ENCODE measurements around the gene ARHGEF16.

Gene ARHGEF16

DNA sequence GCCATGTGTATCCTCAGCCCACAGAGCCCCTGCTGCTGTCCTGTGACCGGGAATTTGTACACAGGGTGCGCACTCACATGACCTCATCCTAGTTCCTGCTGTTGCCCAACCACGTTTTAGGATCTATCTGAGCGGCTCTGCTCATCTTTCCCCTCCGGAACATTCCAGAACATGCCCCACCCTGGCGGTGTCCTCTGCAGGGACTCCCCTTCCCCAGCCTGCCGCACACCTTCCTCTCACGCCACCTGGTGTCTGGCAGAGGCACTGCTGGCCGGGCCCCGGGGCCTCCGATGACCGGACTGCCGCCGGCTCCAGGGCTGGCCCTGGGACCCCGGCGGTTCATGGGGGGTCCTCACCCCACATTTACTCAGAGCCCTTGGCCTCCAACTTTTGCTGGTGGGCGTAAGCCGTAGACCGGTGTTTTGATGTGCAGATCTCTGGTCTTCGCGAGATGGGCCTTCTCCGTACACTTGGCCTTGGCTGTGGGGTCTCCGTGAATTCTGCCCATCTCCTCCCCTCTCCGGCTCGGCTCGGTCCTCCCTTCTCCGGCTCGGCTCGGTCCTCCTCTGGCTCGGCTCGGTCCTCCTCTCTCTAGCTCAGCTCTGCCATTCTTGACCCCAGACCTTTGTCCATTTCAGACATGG, 29.5 kb downstream of the ARHGEF16 start:
- DNase-seq, result no peak

DNA sequence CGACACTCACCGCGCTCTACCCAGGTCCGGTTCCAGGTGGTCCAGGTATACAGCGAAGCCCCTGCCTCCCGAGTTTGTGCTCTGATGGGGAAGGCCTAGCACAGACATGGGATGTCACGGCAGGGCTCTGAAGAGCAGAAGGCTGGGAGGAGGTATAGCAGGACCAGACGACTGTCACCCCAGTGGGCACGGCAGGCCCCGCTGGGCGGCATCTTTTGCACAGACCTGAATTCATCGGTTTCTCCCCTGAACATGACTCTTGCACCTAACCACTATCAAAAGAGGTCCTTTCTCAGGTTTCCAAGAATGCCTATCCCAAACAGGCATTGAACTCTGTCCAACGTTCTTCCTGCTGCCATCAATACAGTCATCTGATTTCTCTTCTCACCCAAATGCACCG, 30.6 kb downstream of the ARHGEF16 start:
- no peak for DNase-seq

DNA sequence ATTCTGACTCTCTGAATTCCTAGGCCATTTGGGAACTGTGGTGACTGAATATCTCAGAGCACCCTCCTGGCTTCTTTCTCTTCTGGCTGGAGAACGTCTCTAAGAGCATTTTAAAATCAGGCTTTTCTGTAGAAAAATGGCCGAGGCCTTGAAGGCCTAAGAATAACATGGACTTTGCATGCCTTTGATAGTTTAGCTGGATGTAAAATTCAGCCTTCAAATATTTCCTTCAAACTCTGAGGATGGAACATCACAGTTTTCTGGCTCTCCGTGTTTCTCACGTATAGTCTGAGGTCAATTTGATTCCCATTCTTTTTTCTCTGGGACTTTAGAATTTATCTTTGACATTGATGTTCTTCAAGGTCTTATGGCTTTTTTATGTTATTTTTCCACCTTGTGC, 34.0 kb downstream of the ARHGEF16 start:
- no peak for DNase-seq

DNA sequence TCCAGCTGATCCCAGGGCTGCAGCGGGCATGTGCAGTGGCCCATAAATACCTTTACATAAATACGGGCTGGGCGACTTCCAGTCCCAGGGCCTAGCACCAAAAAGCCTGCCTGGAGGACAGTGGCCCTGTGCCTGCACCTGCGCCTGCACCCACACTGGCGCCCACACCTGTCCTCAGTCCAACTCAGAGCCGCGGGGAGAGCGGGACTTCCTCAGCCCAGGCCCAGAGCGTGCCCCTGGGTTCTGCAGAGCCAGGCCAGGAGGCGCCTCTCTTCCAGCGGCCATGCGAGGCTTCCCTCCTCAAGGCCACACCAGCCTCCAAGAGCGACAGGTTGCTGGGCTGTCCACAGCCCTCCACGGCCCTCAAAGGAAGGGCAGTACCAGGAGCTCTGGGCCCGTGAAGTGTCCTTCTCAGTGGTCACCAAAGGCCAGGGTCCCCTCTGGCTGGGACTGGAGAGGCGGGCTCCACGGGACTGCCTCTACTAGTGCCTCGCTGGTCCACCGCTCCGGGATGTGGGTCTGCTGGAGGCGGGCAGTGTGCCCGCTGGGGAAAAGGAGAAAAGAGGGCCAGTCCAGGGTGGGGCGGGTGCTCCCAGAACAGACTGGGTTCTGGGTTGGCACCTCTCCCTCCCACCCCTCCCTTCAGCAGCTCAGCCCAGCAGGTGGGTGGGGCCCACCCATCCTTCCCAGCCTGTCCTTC, 35.7 kb downstream of the ARHGEF16 start:
- no peak for DNase-seq

DNA sequence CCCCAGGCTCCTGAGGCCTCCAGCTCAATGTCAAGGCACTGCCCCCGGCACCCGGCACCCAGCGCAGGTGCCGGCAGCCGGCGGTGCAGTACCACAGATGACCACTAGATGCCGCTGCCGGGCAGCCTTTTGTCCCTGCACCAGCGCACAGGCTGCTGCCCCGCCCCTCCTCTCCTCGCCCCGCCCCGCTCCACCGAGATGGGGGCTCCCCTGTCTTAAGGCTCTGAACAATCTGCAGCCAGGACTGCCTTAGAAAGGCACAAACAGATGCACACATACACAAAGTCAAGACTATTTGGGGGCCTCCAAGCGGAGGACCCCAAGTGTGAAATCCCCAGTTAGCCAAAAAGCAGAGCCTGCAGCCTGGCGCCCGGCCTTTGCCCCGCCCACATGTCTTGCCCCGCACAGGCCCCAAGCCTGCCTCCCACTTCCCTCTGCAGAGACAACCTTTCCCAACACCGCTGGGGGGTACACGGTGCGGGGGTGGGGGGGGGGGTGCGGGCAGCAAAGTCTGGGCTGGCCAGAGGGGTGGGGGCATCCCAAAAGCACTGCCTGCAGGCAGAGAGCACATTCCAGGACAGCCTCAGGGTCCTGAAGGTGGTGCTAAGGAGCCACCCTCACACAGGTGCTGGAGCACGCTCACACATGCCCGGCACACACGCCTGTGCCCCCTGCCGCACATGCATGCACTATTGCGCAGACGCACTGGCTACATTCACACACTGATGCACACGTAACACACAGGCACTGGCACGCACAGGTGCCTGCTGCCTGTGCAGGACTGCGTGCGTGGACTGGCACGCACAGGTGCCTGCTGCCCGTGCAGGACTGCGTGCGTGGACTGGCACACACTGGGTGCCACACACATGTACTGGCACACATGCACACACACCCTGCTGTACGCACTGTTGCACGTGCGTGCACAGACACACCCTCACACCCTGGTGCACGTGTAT, 37.1 kb downstream of the ARHGEF16 start:
- no peak for DNase-seq

DNA sequence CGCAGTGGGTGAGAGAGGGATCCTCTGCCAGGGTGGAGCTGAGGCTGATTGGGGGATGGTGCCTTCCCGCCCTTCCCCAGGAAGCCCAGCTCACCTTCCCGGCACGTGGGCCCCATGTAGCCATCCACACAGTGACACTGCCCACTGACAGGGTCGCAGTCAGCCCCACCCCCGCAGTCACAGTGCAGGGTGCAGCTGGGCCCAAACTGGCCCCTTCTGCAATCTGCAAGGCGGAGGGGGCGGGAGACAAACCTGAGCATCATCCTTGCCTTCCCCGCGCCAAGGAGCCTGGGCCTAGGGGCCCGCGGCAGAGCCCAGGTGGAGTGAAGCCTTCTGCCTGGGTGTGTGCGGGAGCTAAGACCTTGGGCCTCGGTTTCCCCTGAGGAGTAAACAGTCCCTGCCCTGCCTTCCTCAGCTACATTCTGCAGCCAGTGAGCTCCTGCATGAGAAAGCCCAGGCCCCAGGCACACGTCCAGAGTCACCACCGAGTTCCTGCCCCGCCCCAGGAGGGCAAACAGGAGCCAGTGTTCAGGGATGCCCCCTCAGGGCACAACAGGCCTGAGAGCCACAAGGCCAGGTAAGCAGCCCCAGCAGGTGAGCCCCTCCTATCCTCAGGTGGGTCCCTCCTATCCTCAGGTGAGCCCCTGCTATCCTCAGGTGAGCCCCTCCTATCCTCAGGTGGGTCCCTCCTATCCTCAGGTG, 38.2 kb downstream of the ARHGEF16 start:
- DNase-seq, result no peak

DNA sequence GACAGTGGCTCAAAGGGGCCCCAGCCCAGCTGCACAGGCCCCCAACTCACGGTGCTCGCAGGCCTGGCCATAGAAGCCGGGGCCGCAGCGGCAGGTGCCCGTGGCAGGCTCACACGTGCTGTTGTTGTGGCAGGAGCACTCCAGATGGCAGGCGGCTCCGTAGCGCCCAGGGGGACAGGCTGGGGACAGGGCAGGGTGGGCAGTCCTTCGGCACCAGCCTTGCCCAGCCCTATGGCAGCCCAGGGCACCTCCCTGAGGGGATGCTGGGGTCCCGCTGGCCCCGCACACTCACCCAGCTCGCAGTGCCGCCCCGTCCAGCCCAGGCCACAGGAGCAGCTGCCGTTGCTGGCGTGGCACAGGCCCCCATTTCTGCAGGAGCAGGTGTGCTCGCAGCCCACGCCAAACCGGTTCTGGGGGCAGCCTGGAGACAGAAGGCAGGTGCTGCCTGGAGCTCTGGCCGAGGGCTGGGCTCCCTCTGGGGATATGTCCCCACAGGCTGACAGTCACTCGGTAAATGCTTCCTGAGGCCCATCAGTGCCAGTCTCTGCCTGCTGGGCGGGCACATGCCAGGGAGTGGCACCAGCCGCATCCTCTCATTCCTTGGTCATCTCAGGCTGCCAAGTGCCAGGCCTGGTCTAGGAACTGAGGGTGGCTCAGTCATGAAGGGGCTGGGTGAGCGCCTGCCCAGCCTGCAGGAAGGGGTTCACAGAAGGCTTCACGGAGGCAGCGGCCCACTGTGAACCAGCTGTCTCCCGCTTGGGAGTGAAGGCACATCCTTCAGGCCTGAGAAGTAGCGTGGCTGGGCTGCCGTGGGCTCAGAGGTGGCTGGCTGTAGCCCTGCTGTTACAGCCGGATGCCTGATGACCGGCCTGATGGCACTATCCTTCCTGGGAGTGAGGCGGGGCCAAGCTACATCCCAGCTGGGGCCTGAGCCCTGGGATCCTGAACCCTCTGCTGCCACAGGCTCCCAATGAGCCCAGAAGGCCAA, 40.1 kb downstream of the ARHGEF16 start:
- no peak for DNase-seq

DNA sequence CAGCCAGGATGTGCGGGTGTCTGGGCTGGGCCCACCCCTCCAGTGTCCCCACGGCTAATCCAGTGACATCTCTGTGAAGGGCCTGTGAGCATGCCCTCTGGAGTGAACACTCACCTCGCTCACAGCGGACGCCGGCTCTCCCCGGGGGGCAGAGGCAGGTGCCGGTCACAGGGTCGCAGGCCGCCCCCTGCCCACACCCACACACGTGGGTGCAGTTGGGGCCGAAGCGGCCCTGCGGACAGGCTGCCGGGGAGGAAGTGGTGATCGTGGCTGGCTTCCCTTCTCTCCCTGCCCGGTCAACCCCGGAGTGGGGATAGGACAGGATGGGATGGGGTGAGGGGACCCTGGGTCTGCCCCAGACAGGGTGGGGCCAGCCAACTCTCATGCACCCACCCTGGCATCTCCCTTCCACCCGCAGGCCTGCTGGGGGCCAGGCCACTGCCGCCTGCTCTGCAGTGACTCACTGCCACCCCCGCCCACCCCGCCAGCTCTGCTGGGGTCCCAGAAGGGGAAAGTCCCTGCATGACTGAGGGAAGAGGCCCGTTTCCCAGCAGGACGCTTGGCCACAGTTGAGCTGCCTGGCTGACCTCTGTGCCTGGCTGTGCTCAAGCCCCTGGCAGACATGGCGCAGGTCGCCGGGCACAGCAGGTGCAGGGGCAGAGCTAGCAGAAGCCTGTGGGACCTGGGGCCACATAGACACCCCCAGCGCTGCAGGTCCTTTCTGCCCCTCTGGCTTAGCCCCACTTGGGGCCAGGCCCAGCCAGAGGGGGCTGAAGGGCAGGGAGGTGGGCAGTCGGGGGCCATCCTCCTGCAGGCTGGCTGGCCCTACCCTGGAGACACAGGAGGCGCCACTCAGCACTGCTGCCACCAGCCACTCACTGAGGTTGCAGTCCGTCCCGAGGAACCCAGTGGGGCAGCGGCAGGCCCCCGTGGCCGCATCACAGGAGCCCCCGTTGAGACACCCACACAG, 41.6 kb downstream of the ARHGEF16 start:
- DNase-seq, result no peak

DNA sequence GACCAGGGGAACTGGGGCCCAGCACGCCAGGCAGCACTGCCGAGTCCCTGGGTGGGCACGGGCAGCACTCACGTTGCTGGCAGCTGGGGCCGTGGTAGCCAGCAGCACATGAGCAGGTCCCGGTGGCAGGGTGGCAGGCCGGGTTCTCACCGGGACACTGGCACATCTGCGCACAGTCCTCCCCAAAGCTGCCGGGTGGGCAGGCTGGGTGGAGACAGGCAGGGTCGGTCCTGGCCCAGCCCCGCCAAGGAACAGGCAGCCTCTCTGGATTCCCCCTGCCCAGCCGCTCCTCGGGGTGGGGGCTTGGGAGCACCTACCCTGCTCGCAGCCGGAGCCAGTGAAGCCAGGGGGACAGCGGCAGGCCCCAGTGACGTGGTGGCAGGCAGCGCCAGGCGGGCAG, 42.5 kb downstream of the ARHGEF16 start:
- no peak for DNase-seq

DNA sequence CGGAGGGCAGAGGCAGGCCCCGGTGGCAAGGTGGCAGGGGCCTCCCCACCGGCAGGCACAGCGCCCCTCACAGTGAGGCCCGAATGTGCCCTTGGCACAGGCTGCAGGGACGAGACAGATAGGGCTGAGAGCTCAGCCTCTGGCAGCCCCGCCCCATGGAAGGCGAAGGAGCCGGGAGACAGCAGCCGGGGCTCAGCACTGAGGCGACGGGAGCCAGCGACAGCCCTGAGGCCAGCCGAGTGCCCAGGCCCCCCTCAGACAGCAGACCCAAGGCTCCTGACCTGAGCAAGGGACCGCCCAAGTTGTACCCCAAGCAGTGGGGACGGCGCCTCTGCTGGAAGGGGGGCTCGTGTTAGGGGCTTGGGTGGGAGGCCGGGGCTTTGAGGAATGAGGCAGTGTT, 43.1 kb downstream of the ARHGEF16 start:
- no peak for DNase-seq

DNA sequence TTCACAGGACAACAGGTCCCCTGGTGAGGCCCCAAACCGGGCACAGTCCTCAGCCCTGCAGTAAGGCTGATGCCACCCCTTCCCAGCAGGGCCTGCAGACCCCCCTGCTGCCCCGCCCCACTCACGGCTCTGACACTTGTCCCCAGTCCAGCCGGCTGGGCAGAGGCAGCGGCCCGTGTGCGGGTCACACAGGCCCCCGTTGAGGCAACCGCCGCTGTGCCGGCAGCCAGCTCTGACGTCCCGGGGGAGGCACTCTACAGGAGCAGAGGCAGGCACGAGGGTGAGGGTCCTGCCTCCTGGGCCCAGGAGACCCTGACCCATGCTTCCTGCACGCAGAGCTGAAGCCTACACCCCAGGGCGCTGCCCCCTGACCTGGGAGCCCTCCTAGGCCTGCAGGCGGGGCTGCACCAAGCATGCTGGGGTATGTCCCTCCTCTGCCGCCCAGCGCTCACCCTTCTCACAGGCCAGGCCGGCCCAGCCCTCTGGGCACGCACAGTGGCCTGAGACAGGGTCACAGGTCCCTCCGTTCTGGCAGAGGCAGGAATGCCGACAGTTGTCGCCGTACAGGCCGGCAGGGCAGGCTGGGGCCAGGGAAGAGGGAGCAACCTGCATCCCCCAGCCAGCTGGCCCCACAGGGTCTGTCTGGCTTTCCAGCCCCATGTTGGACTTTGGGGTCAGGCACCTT, 43.9 kb downstream of the ARHGEF16 start:
- no peak for DNase-seq

DNA sequence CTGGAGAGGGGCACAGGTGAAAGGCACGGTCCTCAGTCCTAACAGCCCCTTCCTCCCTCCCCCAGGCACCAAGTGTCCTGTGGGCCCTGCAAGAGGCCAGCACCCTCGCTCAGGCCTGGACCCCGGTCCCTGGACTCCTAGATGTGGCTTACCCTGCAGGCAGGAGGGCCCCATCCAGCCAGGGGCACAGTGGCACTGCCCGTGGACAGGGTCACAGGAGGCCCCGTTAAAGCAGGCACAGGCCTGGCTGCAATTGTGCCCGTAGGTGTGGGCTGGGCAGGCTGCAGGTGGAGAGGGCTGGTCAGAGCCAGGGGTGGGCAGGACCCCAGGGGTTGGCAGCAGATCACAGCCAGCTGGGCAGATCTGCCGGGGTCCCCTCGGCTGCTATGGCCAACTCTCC, 44.5 kb downstream of the ARHGEF16 start:
- DNase-seq, result no peak

DNA sequence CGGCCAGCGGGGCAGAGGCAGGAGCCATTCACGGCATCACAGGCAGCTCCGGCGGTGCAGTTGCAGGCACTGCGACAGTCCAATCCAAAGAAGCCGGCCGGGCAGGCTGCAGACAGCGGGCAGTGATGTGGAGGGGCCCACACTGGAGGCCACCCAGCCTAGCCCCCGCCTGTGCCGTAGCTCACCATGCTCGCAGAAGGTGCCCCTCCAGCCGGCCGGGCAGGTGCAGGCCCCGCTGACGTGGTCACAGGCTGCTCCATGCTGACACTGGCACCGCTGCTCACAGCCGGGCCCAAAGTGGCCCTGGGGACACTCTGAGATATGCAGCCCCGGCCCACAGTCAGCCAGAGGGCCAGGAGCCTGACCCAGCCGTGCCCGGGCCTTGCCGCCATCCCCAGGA, 45.1 kb downstream of the ARHGEF16 start:
- no peak for DNase-seq

DNA sequence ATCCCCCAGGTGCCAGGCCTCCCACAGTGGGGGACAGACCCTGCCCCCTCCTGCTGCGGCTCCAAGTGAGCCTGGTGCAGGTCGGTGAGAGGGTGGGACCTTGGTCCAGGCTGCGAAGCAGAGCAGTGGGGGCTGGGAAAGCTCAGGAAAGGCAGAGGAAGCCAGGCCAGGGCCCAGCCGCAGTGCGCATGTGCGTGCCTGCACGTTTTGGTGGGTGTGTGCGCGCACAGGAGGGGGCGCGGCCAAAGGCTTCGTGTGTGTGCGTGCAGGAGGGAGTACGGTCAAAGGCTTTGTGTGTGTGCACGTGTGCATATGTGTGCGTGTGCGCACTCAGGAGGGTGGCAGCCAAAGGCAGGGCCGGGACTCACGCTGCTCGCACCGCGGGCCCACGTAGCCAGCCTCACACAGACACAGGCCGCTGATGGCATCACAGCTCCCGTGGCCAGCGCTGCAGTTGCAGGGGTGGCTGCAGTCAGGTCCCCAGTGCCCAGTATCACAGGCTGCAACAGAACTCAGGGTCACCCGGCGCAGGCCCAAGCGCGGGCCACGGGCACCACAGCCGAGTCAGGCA, 45.9 kb downstream of the ARHGEF16 start:
- DNase-seq, result no peak

DNA sequence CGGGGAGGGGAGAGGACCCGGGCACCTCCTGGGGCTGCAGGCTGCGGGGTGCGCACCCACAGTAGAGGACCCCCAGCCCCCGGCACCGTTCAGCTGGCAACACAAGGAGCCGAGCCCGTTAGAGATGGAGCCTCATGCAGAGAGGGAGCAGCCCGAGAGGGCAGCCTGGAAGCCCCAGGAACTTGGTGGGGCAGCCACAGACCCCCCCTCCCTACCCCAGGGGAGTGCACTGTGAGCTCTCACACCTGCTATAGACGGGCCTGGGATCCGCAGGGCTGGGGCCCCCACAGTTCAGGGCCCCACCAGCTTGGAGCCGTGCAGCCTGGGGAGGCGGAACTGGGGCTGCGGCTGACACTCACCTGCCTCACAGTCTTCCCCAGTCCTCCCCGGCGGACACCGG, 47.0 kb downstream of the ARHGEF16 start:
- DNase-seq, result no peak

DNA sequence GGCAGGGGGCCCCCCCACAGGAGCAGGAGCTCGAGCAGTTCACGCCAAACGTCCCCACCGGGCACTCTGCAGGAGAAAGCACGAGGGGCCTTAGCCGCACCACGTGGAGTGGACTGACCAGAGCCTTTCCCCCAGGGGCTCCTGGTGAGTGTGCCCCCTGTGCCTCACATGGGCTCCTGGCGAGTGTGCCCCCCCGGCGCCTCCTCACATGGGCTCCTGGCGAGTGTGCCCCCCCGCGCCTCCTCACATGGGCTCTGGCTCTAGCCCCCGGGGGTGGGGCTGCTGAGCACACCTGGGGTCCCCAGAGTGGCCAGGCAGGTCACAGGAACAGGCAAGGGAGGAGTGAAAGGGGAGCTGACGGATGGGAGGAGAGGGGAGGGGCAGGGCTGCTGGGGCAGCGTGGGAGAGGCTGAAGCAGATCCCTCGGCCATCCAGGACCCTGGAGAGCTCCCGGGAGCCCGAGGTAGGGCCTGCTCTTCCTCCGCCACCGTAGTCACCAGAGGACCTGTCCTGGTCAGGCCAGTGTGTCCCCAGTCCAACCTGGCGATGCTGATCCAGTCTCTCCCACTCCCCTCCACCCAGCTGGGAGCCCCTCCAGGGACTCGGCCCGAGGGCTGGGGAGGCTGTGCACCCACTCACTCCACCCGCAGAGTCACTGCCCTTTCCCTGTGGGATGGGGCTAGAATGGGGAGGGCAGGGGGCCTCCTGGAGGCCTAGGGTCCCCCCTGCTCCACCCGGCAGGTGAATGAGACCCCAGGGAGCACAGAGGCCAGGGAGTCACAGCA, 47.6 kb downstream of the ARHGEF16 start:
- DNase-seq, result no peak

DNA sequence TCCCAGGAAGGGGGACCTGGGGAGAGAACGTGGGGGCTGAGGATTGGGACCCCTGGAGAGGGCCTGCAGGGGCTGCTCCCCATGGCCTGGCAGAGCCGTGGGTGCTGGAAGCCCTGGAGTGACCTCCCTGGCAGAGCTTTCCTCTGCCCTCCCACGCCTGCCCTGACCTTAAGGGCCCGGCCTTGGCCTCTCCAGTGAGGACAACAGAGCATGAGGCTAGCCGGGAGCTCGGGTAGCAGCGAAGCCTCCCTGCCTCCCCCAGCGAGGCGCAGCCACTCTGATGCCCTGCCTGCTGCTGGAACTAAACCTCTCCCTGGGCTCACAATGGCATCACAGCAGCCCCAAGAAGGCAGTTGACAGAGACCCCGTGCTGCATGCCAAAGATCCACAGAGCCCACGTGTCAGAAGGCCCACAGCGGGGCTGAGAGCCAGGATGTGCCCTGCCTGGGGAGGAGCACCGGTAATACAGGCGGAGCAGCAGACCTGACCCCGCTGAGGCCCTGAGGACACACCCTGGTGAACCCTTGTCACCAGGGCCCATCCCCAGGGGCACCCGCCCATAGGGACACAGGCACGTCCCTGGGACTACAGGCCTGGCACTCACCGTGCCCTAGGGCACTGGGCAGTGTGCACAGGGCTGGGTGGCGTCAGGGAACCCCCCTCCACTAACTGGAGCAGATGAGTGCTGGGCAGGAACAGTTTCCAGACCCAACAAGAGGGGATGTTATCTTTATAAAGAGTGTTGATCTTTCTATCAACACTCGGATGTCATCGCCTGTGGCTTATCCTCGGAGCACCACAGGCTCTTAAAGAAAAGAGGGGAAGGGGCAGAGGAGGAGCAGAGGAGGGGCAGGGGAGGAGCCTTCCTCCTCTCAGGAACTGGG, 48.4 kb downstream of the ARHGEF16 start:
- DNase-seq, result no peak

DNA sequence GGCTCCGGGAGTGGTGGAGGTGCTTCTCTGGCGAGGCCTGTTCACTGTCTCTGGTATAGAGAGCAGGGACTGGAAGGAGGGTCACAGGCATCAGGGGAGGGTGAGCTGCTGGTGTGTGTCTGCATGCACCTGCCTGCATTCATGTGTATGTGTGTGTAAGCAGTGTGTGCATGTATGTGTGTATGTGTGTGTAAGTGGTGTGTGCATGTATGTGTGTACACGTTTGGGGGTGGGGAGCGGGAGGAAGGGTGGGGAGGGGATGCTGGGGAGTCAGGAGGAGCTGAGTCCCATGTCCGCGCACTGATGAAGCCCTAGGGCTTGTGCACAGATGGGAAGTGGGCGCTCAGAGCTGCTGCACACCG, 49.0 kb downstream of the ARHGEF16 start:
- no peak for DNase-seq

Data from SIG-M5 (cell line).